Caco-2 (cell line): ENCODE measurements around the gene OXNAD1. TPM values are rescaled to one million over a fixed set of nuclear protein-coding genes. Genes with fewer than 3 reads are reported as not detected.

Experiments
- BruUV-seq: library from RNA; stranded (reverse); fragments of 400-500 nt; replicated peaks from 2 replicates; lab custom pipeline; 2021; lab: Mats Ljungman, UMichigan
- CTCF ChIA-PET: fragments of 300-600 bp; sonication (Branson Sonifier 250); formaldehyde crosslinking; loops from one replicate; lab custom pipeline; 2022; ENCODE audit warnings: antibody characterized with exemption; lab: Charles Lee
- POLR2A ChIA-PET: fragments of 300-600 bp; sonication (Branson Sonifier 250); formaldehyde crosslinking; loops from one replicate; lab custom pipeline; 2022; ENCODE audit warnings: antibody characterized with exemption; lab: Charles Lee
- DNase-seq, 2 experiments: peaks; one replicate each; pipeline versions ENCODE4 v3.0.0 to v3.0.0-alpha.2; 2020 to 2022
- H3K27me3 ChIP-seq: replicated peaks from 2 replicates; pipeline ENCODE4 v1.6.0; 2011; ENCODE audit warnings: low read length; ENCODE audit not compliant: control insufficient read depth, insufficient read depth
- H3K36me3 ChIP-seq: 2 replicates; pipeline ENCODE4 v1.5.1; 2011; ENCODE audit warnings: low read length; ENCODE audit not compliant: control insufficient read depth, insufficient read depth
- H3K4me1 ChIP-seq: fragments of 250-450 bp; sonication (Bioruptor Pico); 2 replicates; pipeline ENCODE4 v1.5.1; 2020; ENCODE audit warnings: mild to moderate bottlenecking
- H3K4me3 ChIP-seq: 2 replicates; pipeline ENCODE4 v1.5.1; 2011; ENCODE audit warnings: low read depth, mild to moderate bottlenecking, control low read depth, low read length
- H3K9me3 ChIP-seq: fragments of 250-450 bp; sonication (Bioruptor Pico); 2 replicates; pipeline ENCODE4 v1.5.1; 2020; ENCODE audit warnings: mild to moderate bottlenecking, moderate library complexity
- H3K27ac Mint-ChIP-seq: one replicate; pipeline ENCODE4 v1.8.0; 2022; ENCODE audit warnings: mixed read lengths; ENCODE audit not compliant: unreplicated experiment
- H3K27me3 Mint-ChIP-seq: one replicate; pipeline ENCODE4 v1.8.0; 2022; ENCODE audit warnings: mixed read lengths; ENCODE audit not compliant: insufficient read depth, unreplicated experiment
- H3K36me3 Mint-ChIP-seq: one replicate; pipeline ENCODE4 v1.8.0; 2022; ENCODE audit warnings: mild to moderate bottlenecking, mixed read lengths; ENCODE audit not compliant: insufficient read depth, unreplicated experiment
- H3K4me1 Mint-ChIP-seq: one replicate; pipeline ENCODE4 v1.8.0; 2022; ENCODE audit warnings: low read depth, mixed read lengths; ENCODE audit not compliant: unreplicated experiment
- H3K4me3 Mint-ChIP-seq: one replicate; pipeline ENCODE4 v1.8.0; 2022; ENCODE audit warnings: mild to moderate bottlenecking, moderate library complexity, mixed read lengths; ENCODE audit not compliant: unreplicated experiment
- H3K9me3 Mint-ChIP-seq: one replicate; pipeline ENCODE4 v1.8.0; 2022; ENCODE audit warnings: mixed read lengths; ENCODE audit not compliant: unreplicated experiment
- CTCF ChIP-seq, 2 experiments: fragments of 200-600 bp in 1 of 2; IDR thresholded peaks; 1 replicate in 1 of 2; 2 replicates in 1 of 2; pipeline versions ENCODE4 v1.5.1 to v1.8.0; 2011 to 2022; ENCODE audit warnings: antibody characterized with exemption in 1 of 2, control low read depth in 1 of 2, inconsistent platforms in 1 of 2, low read depth in 1 of 2, low read length in 1 of 2, mild to moderate bottlenecking in 1 of 2, moderate library complexity in 1 of 2; ENCODE audit not compliant: insufficient read depth in 1 of 2, severe bottlenecking in 1 of 2, unreplicated experiment in 1 of 2
- intact Hi-C: fragments of 100-400 bp; cut with micrococcal nuclease; formaldehyde crosslinking; loops from one replicate; pipeline ENCODE4 v1.10.0; 2022; ENCODE audit not compliant: unreplicated experiment
- total RNA-seq: library from RNA; stranded (reverse); gene quantifications from 2 replicates; pipeline ENCODE4 v1.2.3, GENCODE V29; 2022

Gene OXNAD1
- total RNA-seq, 1 experiment from 2014 or later, result 20.0 TPM

- ChIA-PET CTCF (interaction anchor here (0.6 to 0.7 kb wide), 4 partner anchors 32 to 340 kb away, joined by 3 to 6 read pairs (median 3); no protein-coding TSS in a partner anchor), POLR2A (interaction anchor here (0.7 kb wide), 1 partner anchor 109 kb away, joined by 9 read pairs; no protein-coding TSS in a partner anchor)
- H3K4me1 ChIP-seq, result peaks cover 20% of the 10 kb centered on the region
- H3K27me3 ChIP-seq, result no peaks in the 10 kb centered on the region
- Mint-ChIP-seq H3K4me1 (peaks cover 5% of the 10 kb centered on the region), H3K36me3 (no peaks in the 10 kb centered on the region), H3K9me3 (no peaks in the 10 kb centered on the region), H3K27me3 (peaks cover 2% of the 10 kb centered on the region), H3K4me3 (peak overlapping the region; percentile 2), H3K27ac (no peak overlapping the region)
- no peaks in the 10 kb centered on the region for H3K9me3 ChIP-seq
- intact Hi-C loops, result loop anchor here (1.0 to 5.0 kb wide), 5 partner anchors 69 to 617 kb away; no protein-coding TSS in a partner anchor
- peak; percentile 80 to 86 for TF ChIP-seq CTCF (IDR thresholded peaks at IDR 0.05; ENCODE audit: insufficient read depth in 1 of 2, low read depth in 1 of 2, low read length in 1 of 2, severe bottlenecking in 1 of 2, unreplicated experiment in 1 of 2)
- H3K4me3 ChIP-seq, result no peak overlapping the region
- no peaks in the 10 kb centered on the region for H3K36me3 ChIP-seq
- peak; percentile 73 to 80 for DNase-seq
- BruUV-seq, result no TSS peak
Observed at GRCh38 chr3:16247282-16248061, 17.5 kb upstream of the OXNAD1 start.

GRCh38 chr3:16248556-16248955 lies 16.5 kb upstream of the OXNAD1 start:
- peaks cover 25% of the 10 kb centered on the region for H3K4me1 ChIP-seq
- Mint-ChIP-seq H3K4me3 (no peak overlapping the region), H3K27me3 (peaks cover 2% of the 10 kb centered on the region), H3K4me1 (peaks cover 5% of the 10 kb centered on the region), H3K27ac (no peak overlapping the region), H3K36me3 (no peaks in the 10 kb centered on the region), H3K9me3 (no peaks in the 10 kb centered on the region)
- H3K9me3 ChIP-seq, result no peaks in the 10 kb centered on the region
- intact Hi-C loops, result loop anchor here (5.0 kb wide), 1 partner anchor 186 kb away; no protein-coding TSS in a partner anchor
- ChIA-PET CTCF (interaction anchor here (0.6 to 0.7 kb wide), 4 partner anchors 33 to 339 kb away, joined by 3 to 6 read pairs (median 3); no protein-coding TSS in a partner anchor), POLR2A (interaction anchor here (0.7 kb wide), 1 partner anchor 110 kb away, joined by 9 read pairs; no protein-coding TSS in a partner anchor)
- TF ChIP-seq CTCF (IDR thresholded peaks at IDR 0.05; ENCODE audit: insufficient read depth in 1 of 2, low read depth in 1 of 2, low read length in 1 of 2, severe bottlenecking in 1 of 2, unreplicated experiment in 1 of 2), result no peak
- no peaks in the 10 kb centered on the region for H3K36me3 ChIP-seq
- no peaks in the 10 kb centered on the region for H3K27me3 ChIP-seq
- no TSS peak for BruUV-seq
- no peak overlapping the region for H3K4me3 ChIP-seq
- no peak for DNase-seq

- intact Hi-C loops, result loop anchor here (5.0 kb wide), 1 partner anchor 187 kb away; no protein-coding TSS in a partner anchor
- Histone ChIP-seq H3K27me3 (no peaks in the 10 kb centered on the region), H3K9me3 (no peaks in the 10 kb centered on the region), H3K4me3 (no peak overlapping the region), H3K4me1 (peaks cover 25% of the 10 kb centered on the region), H3K36me3 (no peaks in the 10 kb centered on the region)
- peaks cover 5% of the 10 kb centered on the region for H3K4me1 Mint-ChIP-seq
- ChIA-PET POLR2A (no interaction called here), CTCF (no interaction called here)
- peak in 1 of 2 experiments; percentile 19 for DNase-seq
- no peaks in the 10 kb centered on the region for H3K36me3 Mint-ChIP-seq
- BruUV-seq, result no TSS peak
- no peak overlapping the region for H3K27ac Mint-ChIP-seq
- peak; percentile 26 to 30 for TF ChIP-seq CTCF (IDR thresholded peaks at IDR 0.05; ENCODE audit: insufficient read depth in 1 of 2, low read depth in 1 of 2, low read length in 1 of 2, severe bottlenecking in 1 of 2, unreplicated experiment in 1 of 2)
- H3K27me3 Mint-ChIP-seq, result peaks cover 2% of the 10 kb centered on the region
- H3K9me3 Mint-ChIP-seq, result no peaks in the 10 kb centered on the region
- H3K4me3 Mint-ChIP-seq, result no peak overlapping the region
Observed at GRCh38 chr3:16249336-16249735, 15.7 kb upstream of the OXNAD1 start.
